Gastroesophageal sphincter (tissue), 4 donors: Measurements from ENCODE around the gene CDHR5. TPM values are rescaled to one million over a fixed set of nuclear protein-coding genes. Genes with fewer than 3 reads are reported as not detected.

Source experiments
- ATAC-seq: fragments of 150-250 bp; one replicate; pipeline ENCODE4 v1.9.1; 2016; ENCODE audit warnings: mild to moderate bottlenecking, moderate library complexity
- H3K27ac ChIP-seq, 4 donors: fragments of 200-600 bp; sonication (generic) in 3 of 4; 1 replicate in 3 of 4; 2 replicates in 1 of 4; pipeline ENCODE4 v1.5.1; 2016 to 2019
- H3K27me3 ChIP-seq: fragments of 200-600 bp; sonication (generic); one replicate; pipeline ENCODE4 v1.5.1; 2019
- H3K36me3 ChIP-seq, 2 donors: fragments of 200-600 bp; sonication (generic); one replicate each; pipeline ENCODE4 v1.5.1; 2019; ENCODE audit warnings: control low read depth in 1 of 2
- H3K4me1 ChIP-seq, 3 donors: fragments of 200-600 bp; sonication (generic); 1 replicate in 2 of 3; 2 replicates in 1 of 3; pipeline ENCODE4 v1.5.1; 2016 to 2019; ENCODE audit warnings: control low read depth in 2 of 3
- H3K4me3 ChIP-seq, 2 donors: fragments of 200-600 bp; sonication (generic); one replicate each; pipeline ENCODE4 v1.5.1; 2019; ENCODE audit warnings: mild to moderate bottlenecking in 1 of 2, moderate library complexity in 1 of 2
- H3K9me3 ChIP-seq, 3 donors: fragments of 200-600 bp; sonication (generic); one replicate each; pipeline ENCODE4 v1.5.1; 2017 to 2019; ENCODE audit warnings: control low read depth in 2 of 3
- EP300 ChIP-seq: sonication (generic); formaldehyde crosslinking; IDR thresholded peaks from one replicate; pipeline ENCODE4 v1.6.1; 2017; ENCODE audit warnings: antibody characterized with exemption, mild to moderate bottlenecking
- POLR2A ChIP-seq, 2 donors: fragments of 450-650 bp; IDR thresholded peaks; one replicate each; pipeline ENCODE4 v1.6.1; 2017; ENCODE audit warnings: antibody characterized with exemption in 2 of 2, mild to moderate bottlenecking in 2 of 2, moderate library complexity in 1 of 2
- POLR2AphosphoS5 ChIP-seq: sonication (generic); formaldehyde crosslinking; IDR thresholded peaks from one replicate; pipeline ENCODE4 v1.6.1; 2017; ENCODE audit warnings: antibody characterized with exemption
- WGBS, 2 donors: methylation state at CpG; one replicate each; pipeline ENCODE4 v1.1.5; 2018; ENCODE audit warnings: low coverage in 1 of 2; 5-methylcytosine and 5-hydroxymethylcytosine counted together
- total RNA-seq, 4 donors: library from RNA; depleted of rRNA; stranded (reverse); fragments of >200 nt; gene quantifications; one replicate each; pipeline ENCODE4 v1.1.0, GENCODE V29; 2016
- TF ChIP-seq, protein P1 (sequence below), 4 experiments: fragments of 200-600 bp in 2 of 4; fragments of 450-650 bp in 2 of 4; sonication (generic) in 1 of 4; IDR thresholded peaks; one replicate each; pipeline ENCODE4 v1.5.1; 2017 to 2019; ENCODE audit warnings: antibody characterized with exemption in 4 of 4, mild to moderate bottlenecking in 2 of 4, moderate library complexity in 2 of 4

Gene CDHR5
- total RNA-seq, 4 donors from 2014 or later: not detected

- Histone ChIP-seq H3K9me3 (no peaks in the 10 kb centered on the region), H3K36me3 (peaks cover 0 to 14% of the 10 kb centered on the region in 2 donors), H3K27ac (peak overlapping the region in 2 of 4 donors; percentile 95 to 97), H3K4me3 (peak overlapping the region; percentile 77 to 88), H3K4me1 (peaks cover 0 to 64% (median 45%) of the 10 kb centered on the region in 3 donors), H3K27me3 (no peaks in the 10 kb centered on the region)
- TF ChIP-seq POLR2AphosphoS5: no peak
- TF ChIP-seq EP300: no peak
- no peak for TF ChIP-seq POLR2A (IDR thresholded peaks at IDR 0.05)
- TF ChIP-seq, protein P1, sequence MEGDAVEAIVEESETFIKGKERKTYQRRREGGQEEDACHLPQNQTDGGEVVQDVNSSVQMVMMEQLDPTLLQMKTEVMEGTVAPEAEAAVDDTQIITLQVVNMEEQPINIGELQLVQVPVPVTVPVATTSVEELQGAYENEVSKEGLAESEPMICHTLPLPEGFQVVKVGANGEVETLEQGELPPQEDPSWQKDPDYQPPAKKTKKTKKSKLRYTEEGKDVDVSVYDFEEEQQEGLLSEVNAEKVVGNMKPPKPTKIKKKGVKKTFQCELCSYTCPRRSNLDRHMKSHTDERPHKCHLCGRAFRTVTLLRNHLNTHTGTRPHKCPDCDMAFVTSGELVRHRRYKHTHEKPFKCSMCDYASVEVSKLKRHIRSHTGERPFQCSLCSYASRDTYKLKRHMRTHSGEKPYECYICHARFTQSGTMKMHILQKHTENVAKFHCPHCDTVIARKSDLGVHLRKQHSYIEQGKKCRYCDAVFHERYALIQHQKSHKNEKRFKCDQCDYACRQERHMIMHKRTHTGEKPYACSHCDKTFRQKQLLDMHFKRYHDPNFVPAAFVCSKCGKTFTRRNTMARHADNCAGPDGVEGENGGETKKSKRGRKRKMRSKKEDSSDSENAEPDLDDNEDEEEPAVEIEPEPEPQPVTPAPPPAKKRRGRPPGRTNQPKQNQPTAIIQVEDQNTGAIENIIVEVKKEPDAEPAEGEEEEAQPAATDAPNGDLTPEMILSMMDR (IDR thresholded peaks at IDR 0.05): no peak
- 70% methylated on average over 5 of the region's 6 CpGs; no CpG with 5 or more reads in 1 of the 2 donors for WGBS, 2 donors
- ATAC-seq: no peak
Observed at GRCh38 chr11:577611-577894, 47.2 kb downstream of the CDHR5 start.

- H3K4me1 ChIP-seq: peaks cover 0 to 64% (median 45%) of the 10 kb centered on the region in 3 donors
- no peak for ATAC-seq
Observed at GRCh38 chr11:576811-577610, 47.7 kb downstream of the CDHR5 start.

GRCh38 chr11:575996-576768 lies 48.6 kb downstream of the CDHR5 start, which contains the start of gene PHRF1:
PHRF1 (plus strand) TSS chr11:576470; CDS start chr11:581513, 5,043 bp downstream.
- Histone ChIP-seq H3K36me3 (peaks cover 0 to under 1% of the 10 kb centered on the region in 2 donors), H3K4me1 (peaks cover 0 to 60% (median 45%) of the 10 kb centered on the region in 3 donors), H3K9me3 (no peaks in the 10 kb centered on the region), H3K4me3 (peak within 1 kb of the TSS; percentile 77 to 88), H3K27me3 (no peaks in the 10 kb centered on the region), H3K27ac (peak within 1 kb of the TSS; percentile 76 to 97 (median 91))
- peak; percentile 95 for ATAC-seq
- 0% methylated on average over 1 of the region's 99 CpGs; no CpG with 5 or more reads in 1 of the 2 donors for WGBS, 2 donors
- TF ChIP-seq, protein P1 (IDR thresholded peaks at IDR 0.05): peak in 1 of 4 experiments; percentile 31
- TF ChIP-seq POLR2AphosphoS5 (peak; percentile 76), EP300 (no peak), POLR2A (IDR thresholded peaks at IDR 0.05) (peak; percentile 78 to 80)

More at GRCh38 chr11:576811-577610, 47.7 kb downstream of the CDHR5 start:
- H3K9me3 ChIP-seq: no peaks in the 10 kb centered on the region
- 35% methylated on average over 3 of the region's 48 CpGs; no CpG with 5 or more reads in 1 of the 2 donors for WGBS, 2 donors
- H3K4me3 ChIP-seq: peak overlapping the region; percentile 77 to 88
- TF ChIP-seq EP300: no peak
- TF ChIP-seq POLR2AphosphoS5: no peak
- TF ChIP-seq POLR2A (IDR thresholded peaks at IDR 0.05): no peak
- TF ChIP-seq, protein P1 (IDR thresholded peaks at IDR 0.05): no peak
- peak overlapping the region; percentile 51 to 97 (median 91) for H3K27ac ChIP-seq
- no peaks in the 10 kb centered on the region for H3K27me3 ChIP-seq
- H3K36me3 ChIP-seq: peaks cover 0 to 9% of the 10 kb centered on the region in 2 donors

DNA sequence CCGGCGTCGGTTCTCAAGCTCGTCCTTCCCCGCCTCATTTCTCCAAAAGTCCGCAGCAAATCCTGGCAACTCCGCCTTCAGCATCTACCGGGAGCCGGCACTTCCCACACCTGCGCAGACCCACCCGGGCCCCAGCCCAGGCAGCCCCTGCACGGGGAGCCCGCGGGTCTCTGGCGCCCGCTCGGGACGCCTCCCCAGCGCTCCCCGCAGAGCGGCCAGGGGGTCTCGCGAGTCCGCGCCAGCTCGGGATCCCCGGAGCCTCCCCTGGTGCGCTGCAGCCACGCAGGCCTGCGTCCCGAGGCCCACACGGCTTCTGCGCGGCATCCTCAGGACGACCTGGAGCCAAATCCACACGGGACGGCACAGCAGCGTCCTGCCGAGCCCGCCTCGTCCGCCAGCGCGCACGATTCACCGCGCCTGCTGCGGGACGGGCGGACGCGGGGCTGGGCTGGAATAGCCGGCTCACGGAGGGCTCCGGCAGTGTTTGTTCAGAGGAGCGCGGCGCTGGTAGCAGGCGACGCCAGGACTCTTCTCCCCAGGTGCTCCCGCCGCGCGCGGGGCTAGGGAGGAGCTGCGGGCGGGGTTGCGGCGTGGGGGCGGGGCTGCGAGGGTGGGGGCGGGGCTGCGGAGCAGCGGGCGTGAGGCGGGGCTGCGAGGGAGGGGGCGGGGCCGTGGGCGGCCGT lies 49.3 kb downstream of the CDHR5 start:
- Histone ChIP-seq H3K27ac (peak overlapping the region in 3 of 4 donors; percentile 83 to 87 (median 85)), H3K4me3 (peak overlapping the region; percentile 39 to 88), H3K4me1 (peaks cover 0 to 54% (median 44%) of the 10 kb centered on the region in 3 donors), H3K9me3 (no peaks in the 10 kb centered on the region), H3K36me3 (no peaks in the 10 kb centered on the region), H3K27me3 (no peaks in the 10 kb centered on the region)
- WGBS, 2 donors: 0% methylated on average over 6 of the region's 81 CpGs; no CpG with 5 or more reads in 1 of the 2 donors
- ATAC-seq: peak; percentile 46
- TF ChIP-seq, protein P1 (IDR thresholded peaks at IDR 0.05): peak in 1 of 4 experiments; percentile 28
- peak; percentile 22 to 35 for TF ChIP-seq POLR2A (IDR thresholded peaks at IDR 0.05)
- TF ChIP-seq EP300: no peak
- TF ChIP-seq POLR2AphosphoS5: no peak
